ENCODE measurements around the gene SSC5D. TPM values are rescaled to one million over a fixed set of nuclear protein-coding genes. Genes with fewer than 3 reads are reported as not detected.
"Not testable (repeated sequence)": the region's sequence is repeated elsewhere in the genome, so short reads cannot be mapped to it uniquely, and the experiment has no call there.

The SSC5D gene
- total RNA-seq, 1 donor from 2014 or later, result 34.5 TPM

- Mint-ChIP-seq H3K4me3 (ENCODE audit: unreplicated experiment) (no peak overlapping the region), H3K36me3 (ENCODE audit: low read depth) (peaks cover 3% of the 10 kb centered on the region), H3K27ac (ENCODE audit: unreplicated experiment) (no peak overlapping the region), H3K4me1 (ENCODE audit: low read depth) (peaks cover 18% of the 10 kb centered on the region), H3K27me3 (ENCODE audit: low read depth) (no peaks in the 10 kb centered on the region), H3K9me3 (ENCODE audit: low read depth) (no peaks in the 10 kb centered on the region)
- no peak for TF ChIP-seq CTCF (IDR thresholded peaks at IDR 0.05)
- DNase-seq (ENCODE audit: low spot score), result no peak
Measured at GRCh38 chr19:55492362-55492944, 4.2 kb downstream of the SSC5D start.

- no peak for DNase-seq (ENCODE audit: low spot score)
- no peak overlapping the region for H3K27ac Mint-ChIP-seq (ENCODE audit: unreplicated experiment)
Measured at GRCh38 chr19:55493052-55493644, 4.9 kb downstream of the SSC5D start.

GRCh38 chr19:55493645-55494171 lies 5.5 kb downstream of the SSC5D start:
- H3K36me3 Mint-ChIP-seq (ENCODE audit: low read depth), result peaks cover 4% of the 10 kb centered on the region
- H3K27me3 Mint-ChIP-seq (ENCODE audit: low read depth), result no peaks in the 10 kb centered on the region
- peaks cover 10% of the 10 kb centered on the region for H3K4me1 Mint-ChIP-seq (ENCODE audit: low read depth)
- H3K27ac Mint-ChIP-seq (ENCODE audit: unreplicated experiment), result no peak overlapping the region
- DNase-seq (ENCODE audit: low spot score), result no peak
- TF ChIP-seq CTCF (IDR thresholded peaks at IDR 0.05), result no peak
- no peak overlapping the region for H3K4me3 Mint-ChIP-seq (ENCODE audit: unreplicated experiment)
- no peaks in the 10 kb centered on the region for H3K9me3 Mint-ChIP-seq (ENCODE audit: low read depth)

More at GRCh38 chr19:55493052-55493644, 4.9 kb downstream of the SSC5D start:
- no peak for TF ChIP-seq CTCF (IDR thresholded peaks at IDR 0.05)
- H3K4me3 Mint-ChIP-seq (ENCODE audit: unreplicated experiment), result no peak overlapping the region
- peaks cover 13% of the 10 kb centered on the region for H3K4me1 Mint-ChIP-seq (ENCODE audit: low read depth)
- no peaks in the 10 kb centered on the region for H3K27me3 Mint-ChIP-seq (ENCODE audit: low read depth)
- no peaks in the 10 kb centered on the region for H3K9me3 Mint-ChIP-seq (ENCODE audit: low read depth)
- H3K36me3 Mint-ChIP-seq (ENCODE audit: low read depth), result peaks cover 4% of the 10 kb centered on the region

- DNase-seq (ENCODE audit: low spot score), result no peak
- Mint-ChIP-seq H3K4me1 (ENCODE audit: low read depth) (peaks cover 10% of the 10 kb centered on the region), H3K4me3 (ENCODE audit: unreplicated experiment) (no peak overlapping the region), H3K36me3 (ENCODE audit: low read depth) (peaks cover 4% of the 10 kb centered on the region), H3K27me3 (ENCODE audit: low read depth) (no peaks in the 10 kb centered on the region), H3K27ac (ENCODE audit: unreplicated experiment) (no peak overlapping the region), H3K9me3 (ENCODE audit: low read depth) (no peaks in the 10 kb centered on the region)
- TF ChIP-seq CTCF (IDR thresholded peaks at IDR 0.05), result no peak
Measured at GRCh38 chr19:55494172-55494761, 6.0 kb downstream of the SSC5D start.

GRCh38 chr19:55495646-55496349 lies 7.6 kb downstream of the SSC5D start:
- H3K36me3 Mint-ChIP-seq (ENCODE audit: low read depth), result peaks cover 4% of the 10 kb centered on the region
- no peak for DNase-seq (ENCODE audit: low spot score)
- H3K4me3 Mint-ChIP-seq (ENCODE audit: unreplicated experiment), result no peak overlapping the region
- H3K27ac Mint-ChIP-seq (ENCODE audit: unreplicated experiment), result no peak overlapping the region
- H3K4me1 Mint-ChIP-seq (ENCODE audit: low read depth), result peaks cover 10% of the 10 kb centered on the region
- no peaks in the 10 kb centered on the region for H3K9me3 Mint-ChIP-seq (ENCODE audit: low read depth)
- no peaks in the 10 kb centered on the region for H3K27me3 Mint-ChIP-seq (ENCODE audit: low read depth)
- no peak for TF ChIP-seq CTCF (IDR thresholded peaks at IDR 0.05)

GRCh38 chr19:55496820-55497219 lies 8.6 kb downstream of the SSC5D start:
- not testable (repeated sequence) for H3K27me3 Mint-ChIP-seq (ENCODE audit: low read depth); H3K4me1 Mint-ChIP-seq (ENCODE audit: low read depth)

More at GRCh38 chr19:55496820-55497219, 8.6 kb downstream of the SSC5D start:
- not testable (repeated sequence) for H3K27ac Mint-ChIP-seq (ENCODE audit: unreplicated experiment); H3K4me3 Mint-ChIP-seq (ENCODE audit: unreplicated experiment); DNase-seq (ENCODE audit: low spot score); H3K36me3 Mint-ChIP-seq (ENCODE audit: low read depth); H3K9me3 Mint-ChIP-seq (ENCODE audit: low read depth)

Measured in chondrocyte (in vitro differentiated cells).